HTERT RPE-1 (cell line): ENCODE results near the gene MMEL1.

ENCODE experiments used
- in situ Hi-C: fragments of 300-500 bp; cut with MboI; formaldehyde crosslinking; loops from 4 replicates; pipeline ENCODE4 v1.14.3; 2020; ENCODE audit warnings: low sequenced_read_pairs

The MMEL1 gene

DNA sequence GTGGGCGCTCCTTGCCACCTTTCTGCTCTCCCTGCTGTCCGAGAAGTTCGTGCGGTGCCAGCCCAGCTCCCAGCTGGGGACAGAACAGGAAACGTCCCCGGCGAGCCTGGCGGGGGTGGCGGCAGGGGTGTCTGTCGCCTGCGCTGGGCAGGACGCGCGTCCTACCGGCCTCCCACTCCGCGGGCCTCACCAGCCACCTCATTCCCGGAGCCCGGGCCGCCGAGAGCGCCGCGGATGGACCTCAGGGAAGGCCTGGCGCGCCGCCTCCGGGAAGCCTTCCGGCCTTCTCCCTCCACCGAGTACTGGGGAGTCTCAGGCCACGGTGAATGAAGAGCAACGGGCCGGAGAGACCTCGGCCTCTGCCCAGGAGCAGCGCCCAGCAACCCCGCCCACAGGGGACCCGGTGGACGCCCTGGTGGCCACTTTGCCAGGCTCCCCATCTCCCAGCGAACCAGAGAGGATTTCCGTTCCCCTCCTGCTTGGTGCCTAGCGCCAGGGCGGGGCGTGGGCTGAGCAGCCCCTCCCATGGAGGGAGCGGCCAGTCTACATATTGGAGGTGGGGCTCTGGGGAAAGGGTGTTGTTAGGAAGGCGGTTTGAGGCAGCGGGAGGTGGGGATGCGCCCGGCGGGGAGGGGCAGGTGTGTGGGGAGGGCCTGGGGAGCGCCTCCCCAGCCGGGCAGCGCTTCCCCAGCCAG lies 86.2 kb downstream of the MMEL1 start:
- in situ Hi-C loops: no loop called here

- in situ Hi-C loops: no loop called here
Measured at GRCh38 chr1:2545754-2546514, 86.9 kb downstream of the MMEL1 start.

DNA sequence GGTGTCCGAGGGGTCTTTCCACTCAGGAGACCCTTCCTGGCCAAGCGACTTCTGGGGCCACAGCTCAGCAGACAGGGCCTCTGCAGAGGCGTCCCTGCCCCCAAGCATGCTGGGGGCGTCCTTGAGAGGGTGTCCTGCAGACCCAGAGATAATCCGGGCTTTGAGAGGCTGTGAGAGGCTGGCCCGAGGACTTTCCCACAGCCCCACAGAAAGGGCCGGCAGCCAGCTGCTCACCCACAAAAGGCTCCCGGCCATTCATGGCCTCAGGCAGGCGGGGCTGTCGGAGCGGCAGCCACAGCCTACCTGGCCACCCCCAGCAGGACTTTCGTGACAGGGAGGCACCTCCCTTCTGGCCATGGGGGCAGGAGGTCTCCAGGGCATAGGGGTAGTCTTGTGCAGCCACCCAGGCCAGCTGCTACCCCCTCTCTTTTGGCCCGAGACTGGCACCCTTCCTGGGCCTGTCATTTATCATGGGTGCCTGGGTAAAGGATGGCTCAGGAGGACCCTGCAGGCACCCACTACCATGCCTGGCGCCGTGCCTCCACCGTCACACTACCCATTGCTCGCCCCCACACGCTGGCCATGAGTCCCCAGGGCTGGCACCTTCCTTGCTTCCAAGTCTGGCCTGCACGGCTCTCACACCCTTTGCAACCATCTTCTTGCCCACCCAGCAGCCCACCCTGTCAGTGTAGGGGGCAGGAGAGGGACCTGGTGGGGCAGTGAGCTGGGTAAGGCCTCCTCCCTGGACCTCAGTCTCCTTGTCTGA lies 87.8 kb downstream of the MMEL1 start:
- in situ Hi-C loops: no loop called here

DNA sequence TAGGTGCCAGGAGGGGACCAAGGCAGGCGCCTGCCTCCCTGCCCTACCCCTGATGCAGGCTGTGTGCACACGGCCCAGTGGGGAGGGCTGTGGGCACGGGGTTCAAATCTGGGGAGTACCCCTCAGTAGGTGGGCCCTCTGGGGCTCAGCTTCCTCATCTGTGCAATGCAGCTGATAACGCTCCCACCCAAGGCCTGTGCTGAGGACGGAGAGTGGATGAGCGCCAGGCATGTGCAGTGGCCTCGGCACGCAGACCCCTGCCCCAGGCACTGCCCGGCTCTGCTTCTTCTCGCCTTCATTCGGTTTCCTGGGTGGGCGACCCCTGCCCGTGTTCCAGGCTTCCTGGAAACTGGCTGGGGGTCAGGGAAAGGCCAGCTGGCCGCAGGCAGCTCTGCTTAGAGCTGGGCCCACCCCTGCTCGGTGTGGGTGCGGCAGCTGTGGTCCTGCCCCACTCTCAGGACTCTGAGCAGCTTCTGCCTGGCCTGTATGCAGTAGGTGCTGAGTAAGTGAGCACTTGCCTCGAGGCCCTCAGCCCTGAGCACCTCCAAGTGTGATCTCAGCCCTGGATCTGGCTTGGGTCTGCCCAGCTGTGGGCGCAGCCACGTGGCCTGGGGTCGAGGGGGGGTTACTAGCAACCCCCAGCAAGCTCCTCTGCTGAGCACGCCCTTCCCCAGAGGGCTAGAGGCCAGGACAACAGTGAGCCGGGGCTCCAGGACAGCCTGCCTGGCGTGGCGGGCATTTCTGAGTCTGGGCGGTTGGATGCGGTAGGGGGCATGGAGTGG lies 88.5 kb downstream of the MMEL1 start:
- in situ Hi-C loops: no loop called here

DNA sequence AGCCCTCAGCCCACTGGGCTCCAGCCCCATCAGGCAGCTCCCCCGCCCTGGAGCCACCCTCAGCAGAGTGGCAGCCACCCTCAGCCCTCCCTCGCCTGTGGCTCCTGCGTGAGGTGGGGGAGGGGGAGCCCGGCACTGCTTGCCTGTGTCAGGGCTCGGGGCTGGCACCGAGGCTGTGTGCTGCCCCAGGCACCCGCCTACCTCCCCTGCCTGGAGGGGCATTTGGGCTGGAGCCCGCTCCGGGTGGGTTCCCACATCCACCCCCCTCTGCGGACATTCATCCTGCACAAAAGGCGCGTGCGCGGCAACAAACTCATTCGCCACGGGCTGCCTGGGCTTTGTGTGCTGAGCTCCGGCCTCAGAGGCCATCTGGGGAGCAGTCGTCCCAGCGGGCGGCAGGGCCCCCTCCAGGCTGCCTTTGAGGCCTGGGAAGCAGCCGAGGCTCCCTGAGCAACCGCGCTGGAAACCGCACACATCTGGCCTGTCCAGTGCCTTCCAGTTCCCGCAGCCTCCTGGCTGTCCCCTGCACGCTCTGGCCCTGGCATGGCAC lies 89.2 kb downstream of the MMEL1 start:
- in situ Hi-C loops: no loop called here

DNA sequence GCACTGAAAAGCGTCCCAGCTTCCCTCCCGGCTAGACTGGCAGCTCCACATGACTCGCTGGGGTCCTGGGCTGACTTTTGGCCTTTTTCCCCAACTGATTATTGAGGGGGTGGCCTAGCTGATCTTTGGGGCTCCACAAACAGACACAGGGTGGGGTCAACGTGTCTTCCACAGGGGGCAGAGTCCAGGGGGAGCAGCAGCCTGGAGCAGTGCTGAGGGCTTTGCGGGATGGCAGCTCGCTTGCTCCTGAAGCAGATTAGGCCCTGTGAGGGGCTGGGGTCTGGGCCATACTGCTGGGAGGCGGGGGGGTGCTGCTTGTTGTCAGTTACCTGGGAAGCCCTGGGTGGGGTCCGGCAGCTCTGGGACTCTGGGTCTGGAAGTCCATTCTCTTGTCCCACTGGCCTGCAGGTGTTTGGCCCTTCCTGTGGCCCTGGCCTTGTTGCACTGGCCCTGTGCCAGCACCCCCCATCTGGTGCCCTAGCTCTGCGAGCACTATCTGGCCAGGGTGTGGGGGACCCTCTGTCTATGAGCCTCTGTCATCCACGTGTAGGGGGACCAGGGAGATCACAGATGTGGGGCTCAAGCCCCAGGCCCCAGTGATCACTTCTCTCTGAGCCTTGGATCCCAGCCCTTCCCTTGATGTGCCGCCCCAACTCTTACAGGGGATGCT lies 90.4 kb downstream of the MMEL1 start:
- in situ Hi-C loops: no loop called here

GRCh38 chr1:2541619-2542245 lies 91.1 kb downstream of the MMEL1 start:
- in situ Hi-C loops: no loop called here

DNA sequence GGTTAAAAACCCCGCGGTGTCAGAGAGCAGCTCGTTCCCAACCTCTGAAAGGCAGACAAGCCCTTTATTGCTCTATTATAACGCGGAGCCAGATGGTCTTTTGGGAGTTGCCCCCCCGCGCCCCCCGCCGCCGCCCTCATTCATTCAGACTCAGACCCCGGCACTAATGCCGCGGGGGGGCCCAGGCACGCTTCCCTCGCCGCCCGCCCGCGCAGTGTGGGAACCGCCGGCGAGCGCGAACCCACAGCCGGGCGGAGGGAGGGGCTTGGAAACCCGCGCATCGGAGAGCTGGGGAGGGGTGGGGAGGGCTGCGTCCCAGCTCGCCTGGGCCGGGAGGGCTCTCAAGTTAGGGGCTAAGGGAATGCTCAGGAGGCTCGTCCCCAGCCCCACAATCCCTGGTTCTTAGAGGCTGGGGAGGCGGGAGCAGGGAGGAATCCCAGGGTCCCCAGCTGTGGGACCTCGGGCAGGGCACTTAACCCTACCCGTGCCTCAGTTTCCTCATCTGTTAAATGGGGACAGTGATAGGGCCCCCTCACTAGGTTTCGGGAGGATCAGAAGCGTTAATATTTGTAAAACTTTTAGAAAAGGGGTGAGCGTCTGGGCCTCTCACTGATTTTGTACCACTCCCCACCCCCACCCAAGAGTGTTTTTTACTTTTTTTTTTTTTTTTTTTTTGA lies 91.9 kb downstream of the MMEL1 start:
- in situ Hi-C loops: no loop called here
